ENCODE results near the gene CPPED1. TPM values are rescaled to one million over a fixed set of nuclear protein-coding genes. Genes with fewer than 3 reads are reported as not detected.

Gene CPPED1
- polyA plus RNA-seq, 1 donor from 2014 or later = 16.6 TPM

DNA sequence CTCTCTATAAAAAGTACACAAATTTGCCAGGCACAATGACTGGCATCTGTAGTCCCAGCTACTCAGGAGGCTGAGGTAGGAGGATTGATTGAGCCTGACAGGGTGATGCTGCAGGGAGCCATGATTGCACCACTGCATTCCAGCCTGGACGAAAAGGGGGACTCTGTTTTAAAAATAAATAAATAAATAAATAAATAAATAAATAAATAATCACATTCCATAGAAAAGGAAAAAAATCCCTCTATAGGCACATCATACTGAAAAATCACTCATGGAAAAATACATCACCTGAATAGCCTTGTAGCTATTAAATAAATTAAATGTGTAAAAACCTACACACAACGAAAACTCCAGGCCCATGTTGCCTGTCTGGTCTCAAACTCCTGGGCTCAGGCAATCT, 56.4 kb downstream of the CPPED1 start:
- H3K4me1 Mint-ChIP-seq = peaks cover 6 to 17% (median 7%) of the 10 kb centered on the region in 3 donors
- H3K27me3 Mint-ChIP-seq = no peaks in the 10 kb centered on the region
- no peak overlapping the region for H3K4me3 Mint-ChIP-seq
- H3K36me3 Mint-ChIP-seq = peaks cover 14% of the 10 kb centered on the region
- no peak overlapping the region for H3K27ac Mint-ChIP-seq
- H3K9me3 Mint-ChIP-seq = peaks cover 9 to 12% (median 12%) of the 10 kb centered on the region in 3 donors

GRCh38 chr16:12744860-12745259, 58.8 kb downstream of the CPPED1 start:
- peaks cover 18% of the 10 kb centered on the region for H3K36me3 Mint-ChIP-seq
- no peaks in the 10 kb centered on the region for H3K27me3 Mint-ChIP-seq
- H3K4me1 Mint-ChIP-seq = peaks cover 0 to 4% (median 3%) of the 10 kb centered on the region in 3 donors
- no peak overlapping the region for H3K4me3 Mint-ChIP-seq
- peaks cover 9 to 12% (median 12%) of the 10 kb centered on the region in 3 donors for H3K9me3 Mint-ChIP-seq
- peak overlapping the region in 1 of 3 donors; percentile 6 for H3K27ac Mint-ChIP-seq

- no peak overlapping the region for H3K4me3 Mint-ChIP-seq
- H3K36me3 Mint-ChIP-seq = peaks cover 18% of the 10 kb centered on the region
- peaks cover 0 to 3% (median 1%) of the 10 kb centered on the region in 3 donors for H3K4me1 Mint-ChIP-seq
- H3K27me3 Mint-ChIP-seq = no peaks in the 10 kb centered on the region
- H3K9me3 Mint-ChIP-seq = peaks cover 9 to 12% (median 12%) of the 10 kb centered on the region in 3 donors
- H3K27ac Mint-ChIP-seq = no peak overlapping the region
Measured at GRCh38 chr16:12742741-12743140, 60.9 kb downstream of the CPPED1 start.

DNA sequence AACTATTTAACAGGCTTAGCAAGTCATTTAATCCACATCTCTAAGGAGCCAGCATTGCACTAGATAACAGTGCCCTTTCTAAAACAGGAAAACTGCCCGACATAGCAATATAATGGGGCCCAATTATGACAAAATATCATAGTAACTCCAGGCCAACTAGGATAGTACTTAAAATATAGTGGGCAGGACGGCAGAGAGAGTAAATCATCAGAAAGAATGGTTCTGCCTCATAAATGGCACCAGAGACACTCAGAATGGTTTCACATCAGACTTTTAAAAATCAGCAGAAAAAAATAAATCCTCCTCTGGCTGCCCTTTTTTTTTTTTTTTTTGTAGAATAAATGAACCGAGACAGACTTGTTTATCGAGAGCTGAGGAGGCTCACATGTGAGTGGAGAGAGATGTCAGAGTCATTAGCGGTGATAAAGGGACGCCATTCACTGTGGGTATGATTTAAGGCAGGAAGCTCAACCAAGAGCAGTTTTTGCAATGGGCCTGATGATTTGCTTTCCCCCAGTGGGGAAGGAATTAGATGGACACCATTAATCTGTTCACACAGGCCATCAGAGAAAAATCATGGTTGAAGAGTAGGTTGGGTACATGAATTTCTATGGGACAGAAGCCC, 62.6 kb downstream of the CPPED1 start:
- Mint-ChIP-seq H3K27ac (no peak overlapping the region), H3K36me3 (peaks cover 21% of the 10 kb centered on the region), H3K9me3 (peaks cover 6 to 10% (median 9%) of the 10 kb centered on the region in 3 donors), H3K27me3 (no peaks in the 10 kb centered on the region), H3K4me3 (no peak overlapping the region), H3K4me1 (peaks cover 0 to 1% (median 0%) of the 10 kb centered on the region in 3 donors)

- peaks cover 21% of the 10 kb centered on the region for H3K36me3 Mint-ChIP-seq
- no peak overlapping the region for H3K27ac Mint-ChIP-seq
- no peak overlapping the region for H3K4me3 Mint-ChIP-seq
- no peaks in the 10 kb centered on the region for H3K27me3 Mint-ChIP-seq
- H3K9me3 Mint-ChIP-seq = peaks cover under 1 to 7% (median 3%) of the 10 kb centered on the region in 3 donors
- H3K4me1 Mint-ChIP-seq = no peaks in the 10 kb centered on the region
Measured at GRCh38 chr16:12739738-12740137, 63.9 kb downstream of the CPPED1 start.

- no peak overlapping the region for H3K4me3 Mint-ChIP-seq
- H3K36me3 Mint-ChIP-seq = peaks cover 25% of the 10 kb centered on the region
- no peaks in the 10 kb centered on the region for H3K4me1 Mint-ChIP-seq
- H3K9me3 Mint-ChIP-seq = peaks cover 7 to 14% (median 10%) of the 10 kb centered on the region in 3 donors
- no peaks in the 10 kb centered on the region for H3K27me3 Mint-ChIP-seq
- H3K27ac Mint-ChIP-seq = no peak overlapping the region
Measured at GRCh38 chr16:12737563-12737962, 66.1 kb downstream of the CPPED1 start.

DNA sequence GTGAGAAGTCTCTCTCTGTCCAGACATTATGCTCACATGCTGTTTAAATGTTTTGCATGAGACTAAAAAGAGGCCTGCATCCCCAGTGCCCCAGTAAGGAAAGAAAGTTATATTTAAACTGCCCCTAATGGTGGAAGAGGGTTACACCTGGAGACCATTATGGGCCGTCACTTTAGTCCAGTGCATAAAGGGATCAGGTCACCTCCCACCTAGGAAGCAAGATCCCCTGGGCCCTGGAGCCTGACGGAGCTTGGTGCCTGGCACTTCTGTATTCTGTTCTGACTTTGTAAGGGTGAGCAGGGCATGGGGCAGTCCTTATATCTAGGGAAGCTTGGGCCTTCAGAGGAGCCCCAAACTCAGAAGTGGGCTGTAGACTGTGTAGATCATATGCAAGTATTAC, 67.9 kb downstream of the CPPED1 start:
- Mint-ChIP-seq H3K27me3 (no peaks in the 10 kb centered on the region), H3K4me3 (no peak overlapping the region), H3K9me3 (peaks cover 9 to 21% (median 15%) of the 10 kb centered on the region in 3 donors), H3K4me1 (no peaks in the 10 kb centered on the region), H3K36me3 (peaks cover 16% of the 10 kb centered on the region), H3K27ac (no peak overlapping the region)

DNA sequence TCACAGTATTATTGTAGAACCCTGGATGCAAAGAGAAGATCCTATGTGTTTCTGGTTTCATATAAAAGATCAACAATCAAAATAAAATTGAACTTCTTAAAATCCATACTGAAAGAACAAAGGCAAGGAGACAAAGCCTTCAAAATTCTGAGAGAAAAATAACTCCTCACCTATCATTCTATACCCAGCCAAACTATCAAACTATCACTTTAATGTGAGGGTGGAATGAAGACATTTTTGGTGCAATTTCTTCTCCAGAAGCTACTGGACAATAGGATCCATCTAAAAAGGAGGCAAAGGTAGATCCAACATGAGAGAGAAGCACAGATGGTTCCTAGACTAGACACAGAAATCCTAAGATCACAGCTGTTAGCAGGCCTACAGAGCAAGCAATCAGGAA, 71.1 kb downstream of the CPPED1 start:
- Mint-ChIP-seq H3K36me3 (peaks cover 14% of the 10 kb centered on the region), H3K9me3 (peaks cover 9 to 21% (median 15%) of the 10 kb centered on the region in 3 donors), H3K27ac (no peak overlapping the region), H3K27me3 (no peaks in the 10 kb centered on the region), H3K4me1 (peaks cover 0 to 7% (median 3%) of the 10 kb centered on the region in 3 donors), H3K4me3 (no peak overlapping the region)

DNA sequence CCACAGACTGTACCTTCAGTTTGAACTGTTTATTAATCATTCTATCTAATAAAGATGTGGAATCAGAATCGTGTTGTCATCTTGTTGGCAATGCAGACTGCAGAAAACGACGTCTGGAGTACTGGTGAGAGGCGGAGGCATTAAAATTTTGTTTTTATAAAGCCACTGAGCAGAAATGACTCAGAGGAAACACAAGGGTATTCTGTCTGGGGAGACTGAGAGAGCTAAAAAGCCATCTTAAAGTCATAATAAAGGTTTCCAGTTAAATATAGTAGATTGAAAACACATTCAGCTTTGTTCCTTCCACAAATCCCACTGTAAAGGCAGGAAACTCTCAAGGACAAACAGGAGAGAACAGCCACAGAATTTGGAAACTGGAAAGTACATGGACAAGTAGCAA, 74.2 kb downstream of the CPPED1 start:
- no peaks in the 10 kb centered on the region for H3K27me3 Mint-ChIP-seq
- H3K4me1 Mint-ChIP-seq = peaks cover 0 to 7% (median 3%) of the 10 kb centered on the region in 3 donors
- H3K9me3 Mint-ChIP-seq = peaks cover 5 to 17% (median 15%) of the 10 kb centered on the region in 3 donors
- peaks cover 7% of the 10 kb centered on the region for H3K36me3 Mint-ChIP-seq
- no peak overlapping the region for H3K4me3 Mint-ChIP-seq
- no peak overlapping the region for H3K27ac Mint-ChIP-seq

- Mint-ChIP-seq H3K4me1 (peaks cover 0 to 7% (median 3%) of the 10 kb centered on the region in 3 donors), H3K9me3 (peaks cover 4 to 13% (median 12%) of the 10 kb centered on the region in 3 donors), H3K27ac (no peak overlapping the region), H3K27me3 (no peaks in the 10 kb centered on the region), H3K36me3 (peaks cover 3% of the 10 kb centered on the region), H3K4me3 (no peak overlapping the region)
Measured at GRCh38 chr16:12728469-12728868, 75.2 kb downstream of the CPPED1 start.

- Mint-ChIP-seq H3K4me3 (no peak overlapping the region), H3K27ac (peak overlapping the region in 1 of 3 donors; percentile 41), H3K4me1 (peaks cover 0 to 7% (median 2%) of the 10 kb centered on the region in 3 donors), H3K27me3 (no peaks in the 10 kb centered on the region), H3K9me3 (peaks cover 0 to 2% (median 0%) of the 10 kb centered on the region in 3 donors), H3K36me3 (peaks cover 3% of the 10 kb centered on the region)
Measured at GRCh38 chr16:12724226-12724625, 79.5 kb downstream of the CPPED1 start.

DNA sequence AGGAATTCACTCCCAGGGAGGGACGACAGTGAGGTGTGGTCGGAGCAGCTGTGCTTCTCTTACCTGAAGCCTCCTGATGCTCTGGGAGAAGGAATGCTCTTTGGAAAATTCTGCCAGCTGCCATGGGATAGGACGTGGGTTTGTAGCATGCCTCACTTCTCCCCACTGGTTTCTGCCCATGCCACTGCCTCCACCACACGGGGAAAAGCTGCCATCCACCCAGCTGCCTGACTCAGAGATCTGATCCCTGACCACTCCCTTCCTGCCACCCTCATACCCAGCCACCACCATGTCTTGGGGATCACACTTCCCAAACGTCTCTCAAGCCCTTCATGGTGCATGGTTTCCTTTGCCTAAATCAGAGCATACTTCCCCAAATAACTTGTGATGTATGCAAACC, 80.0 kb downstream of the CPPED1 start:
- no peak overlapping the region for H3K27ac Mint-ChIP-seq

DNA sequence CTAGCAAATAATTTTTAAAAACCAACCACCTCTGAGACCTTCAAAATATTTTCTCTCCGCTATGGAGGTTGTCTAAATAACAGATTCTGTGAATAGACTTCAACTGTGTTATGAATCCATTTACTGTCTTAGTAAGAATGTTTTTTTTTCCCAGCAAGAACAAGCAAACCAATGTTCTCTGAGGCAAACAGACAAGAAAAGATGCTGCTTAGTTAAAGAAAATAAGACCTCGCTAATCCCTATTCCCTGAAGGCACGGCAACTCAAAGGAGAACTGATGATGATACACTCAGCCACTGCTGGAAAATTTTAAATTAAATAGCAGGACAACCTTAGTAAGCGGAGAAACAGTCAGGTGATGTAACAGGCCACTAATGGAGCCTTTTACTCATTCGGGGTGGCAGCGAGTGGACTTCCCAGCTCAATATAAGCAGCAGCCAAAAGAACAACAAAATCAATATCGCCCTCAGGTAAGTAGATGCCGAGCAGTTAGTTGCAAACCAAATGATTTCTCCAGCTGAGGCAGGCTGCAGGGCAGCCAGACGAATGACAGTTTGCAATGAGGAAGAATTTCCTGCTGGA, 81.8 kb downstream of the CPPED1 start:
- H3K27me3 Mint-ChIP-seq = no peaks in the 10 kb centered on the region
- H3K27ac Mint-ChIP-seq = no peak overlapping the region
- peaks cover 0 to 4% (median 0%) of the 10 kb centered on the region in 3 donors for H3K9me3 Mint-ChIP-seq
- H3K4me1 Mint-ChIP-seq = no peaks in the 10 kb centered on the region
- no peak overlapping the region for H3K4me3 Mint-ChIP-seq
- peaks cover 4% of the 10 kb centered on the region for H3K36me3 Mint-ChIP-seq

More for the DNA sequence above, 80.0 kb downstream of the CPPED1 start:
- Mint-ChIP-seq H3K27me3 (no peaks in the 10 kb centered on the region), H3K36me3 (peaks cover 4% of the 10 kb centered on the region), H3K9me3 (peaks cover 0 to 4% (median 0%) of the 10 kb centered on the region in 3 donors), H3K4me3 (no peak overlapping the region), H3K4me1 (peaks cover 0 to 7% (median 0%) of the 10 kb centered on the region in 3 donors)

GRCh38 chr16:12719972-12720371, 83.7 kb downstream of the CPPED1 start:
- no peak overlapping the region for H3K4me3 Mint-ChIP-seq
- no peaks in the 10 kb centered on the region for H3K4me1 Mint-ChIP-seq
- peaks cover 11% of the 10 kb centered on the region for H3K36me3 Mint-ChIP-seq
- peak overlapping the region in 1 of 3 donors; percentile 69 for H3K27ac Mint-ChIP-seq
- peaks cover 0 to 6% (median 2%) of the 10 kb centered on the region in 3 donors for H3K9me3 Mint-ChIP-seq
- no peaks in the 10 kb centered on the region for H3K27me3 Mint-ChIP-seq

DNA sequence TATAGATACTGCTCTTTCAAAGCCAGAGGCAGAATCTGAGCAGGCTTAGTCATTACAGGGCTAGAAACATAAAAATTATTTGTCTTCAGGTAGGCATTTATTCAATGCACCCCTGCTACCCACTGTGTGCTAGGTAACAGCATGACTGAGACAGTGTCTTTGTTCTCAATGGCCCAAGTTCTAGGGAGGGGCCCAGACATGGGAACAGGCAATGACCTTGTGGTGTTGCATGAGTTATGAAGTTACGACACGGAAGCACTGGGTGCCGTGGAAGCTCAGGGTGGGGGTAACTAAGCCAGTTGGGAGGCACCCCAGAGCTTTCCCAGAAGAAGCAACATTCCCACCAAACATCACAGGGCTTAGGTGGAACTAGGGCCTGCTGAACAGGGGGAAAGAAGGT, 87.0 kb downstream of the CPPED1 start:
- Mint-ChIP-seq H3K36me3 (peaks cover 17% of the 10 kb centered on the region), H3K4me1 (peaks cover 0 to 10% (median 2%) of the 10 kb centered on the region in 3 donors), H3K9me3 (peaks cover 5 to 15% (median 6%) of the 10 kb centered on the region in 3 donors), H3K27ac (no peak overlapping the region), H3K4me3 (no peak overlapping the region), H3K27me3 (no peaks in the 10 kb centered on the region)

Data from IgD-negative memory B cell (primary cell).